ENCODE data around the gene IL3. TPM values are rescaled to one million over a fixed set of nuclear protein-coding genes. Genes with fewer than 3 reads are reported as not detected.

The IL3 gene, protein sequence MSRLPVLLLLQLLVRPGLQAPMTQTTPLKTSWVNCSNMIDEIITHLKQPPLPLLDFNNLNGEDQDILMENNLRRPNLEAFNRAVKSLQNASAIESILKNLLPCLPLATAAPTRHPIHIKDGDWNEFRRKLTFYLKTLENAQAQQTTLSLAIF
- not detected for total RNA-seq

DNA sequence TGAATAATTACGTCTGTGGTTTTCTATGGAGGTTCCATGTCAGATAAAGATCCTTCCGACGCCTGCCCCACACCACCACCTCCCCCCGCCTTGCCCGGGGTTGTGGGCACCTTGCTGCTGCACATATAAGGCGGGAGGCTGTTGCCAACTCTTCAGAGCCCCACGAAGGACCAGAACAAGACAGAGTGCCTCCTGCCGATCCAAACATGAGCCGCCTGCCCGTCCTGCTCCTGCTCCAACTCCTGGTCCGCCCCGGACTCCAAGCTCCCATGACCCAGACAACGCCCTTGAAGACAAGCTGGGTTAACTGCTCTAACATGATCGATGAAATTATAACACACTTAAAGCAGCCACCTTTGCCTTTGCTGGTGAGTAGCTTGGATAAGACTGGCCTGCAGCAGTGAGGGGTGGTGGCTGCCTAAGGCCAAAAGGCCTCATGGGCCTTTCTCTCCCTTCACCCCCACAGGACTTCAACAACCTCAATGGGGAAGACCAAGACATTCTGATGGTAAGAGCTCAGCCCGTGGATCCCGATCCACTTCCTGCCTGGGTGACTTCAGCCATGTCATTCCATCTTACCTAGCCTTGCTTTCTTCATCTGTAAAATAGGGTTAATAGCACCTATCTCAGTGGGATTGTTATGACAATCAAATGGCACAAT, at the start of gene IL3:
IL3 (plus strand) TSS at position 155 of the 661 bp plus-strand sequence; CDS start at position 207, 52 bp downstream.
- peak; percentile 30 for DNase-seq (ENCODE audit: low spot score)

DNA sequence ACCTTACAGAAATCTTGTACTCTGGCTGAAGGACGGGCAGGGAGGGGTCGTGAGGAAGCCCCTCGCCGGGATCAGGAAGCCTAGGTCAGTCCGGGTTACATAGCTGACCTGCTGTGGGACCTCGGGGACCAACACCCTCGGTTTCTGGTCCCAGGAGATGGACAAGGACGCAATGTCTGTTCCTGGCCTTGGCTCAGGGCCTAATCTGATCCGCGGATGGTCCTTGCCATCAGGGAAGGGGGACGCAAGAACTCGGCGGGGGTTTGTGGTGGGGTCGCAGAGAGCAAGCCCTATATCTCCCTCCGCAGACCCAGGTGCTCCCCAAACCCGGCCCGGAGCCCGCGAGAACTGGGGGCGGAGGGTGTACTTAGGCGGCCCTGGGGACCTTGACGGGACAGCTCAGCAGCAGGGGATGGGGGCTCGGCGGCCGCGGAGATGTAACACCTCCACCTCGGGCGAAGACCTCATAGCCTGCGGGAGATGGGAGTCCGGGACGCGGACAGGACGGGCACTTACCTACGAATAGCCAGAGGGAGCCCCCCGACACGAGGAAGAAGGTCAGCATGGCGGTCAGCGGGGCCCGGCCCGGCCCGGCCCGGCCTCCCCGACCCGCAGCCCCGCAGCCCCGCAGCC, 49.4 kb upstream of the IL3 start:
- DNase-seq (ENCODE audit: low spot score), result no peak

DNA sequence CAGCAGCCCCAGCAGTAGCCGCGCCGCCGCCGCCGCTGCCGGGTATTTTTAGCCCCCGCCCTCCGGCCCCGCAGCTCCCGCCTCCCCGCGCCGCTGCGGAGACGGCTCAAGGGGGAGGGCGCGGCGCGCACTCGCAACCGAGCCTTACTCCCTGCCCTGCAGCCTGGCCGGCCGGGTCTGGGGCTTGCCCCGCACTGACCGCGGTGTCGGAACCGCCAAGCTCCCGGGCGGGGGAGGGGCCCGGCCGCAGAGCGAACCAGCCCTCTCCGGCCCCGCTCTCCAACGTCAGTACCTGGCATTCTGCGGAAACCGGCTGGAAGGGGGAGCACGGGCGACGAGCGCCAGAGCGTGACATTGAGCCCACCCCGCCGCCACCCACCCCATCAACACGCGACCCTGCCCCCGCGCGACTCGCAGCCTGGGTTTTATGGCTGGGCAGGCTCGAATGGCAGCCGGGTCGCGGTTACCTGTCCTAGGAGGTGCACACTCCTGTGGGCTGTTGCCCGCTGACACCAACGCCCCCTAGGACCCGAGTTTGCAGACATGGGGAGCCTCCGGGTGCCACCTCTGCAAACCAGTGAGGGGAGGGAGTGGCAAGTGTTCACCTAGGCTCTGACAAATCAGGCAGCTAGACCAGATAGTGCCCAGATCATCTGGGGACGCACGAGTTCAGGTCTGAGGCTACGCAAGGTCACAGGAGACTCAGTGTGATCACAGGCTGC, 48.7 kb upstream of the IL3 start, which contains the start of gene ACSL6:
ACSL6 (minus strand) TSS at position 37 of the 722 bp plus-strand sequence. CDS start 105 bp downstream, outside the sequence.
- DNase-seq (ENCODE audit: low spot score), result peak; percentile 42

DNA sequence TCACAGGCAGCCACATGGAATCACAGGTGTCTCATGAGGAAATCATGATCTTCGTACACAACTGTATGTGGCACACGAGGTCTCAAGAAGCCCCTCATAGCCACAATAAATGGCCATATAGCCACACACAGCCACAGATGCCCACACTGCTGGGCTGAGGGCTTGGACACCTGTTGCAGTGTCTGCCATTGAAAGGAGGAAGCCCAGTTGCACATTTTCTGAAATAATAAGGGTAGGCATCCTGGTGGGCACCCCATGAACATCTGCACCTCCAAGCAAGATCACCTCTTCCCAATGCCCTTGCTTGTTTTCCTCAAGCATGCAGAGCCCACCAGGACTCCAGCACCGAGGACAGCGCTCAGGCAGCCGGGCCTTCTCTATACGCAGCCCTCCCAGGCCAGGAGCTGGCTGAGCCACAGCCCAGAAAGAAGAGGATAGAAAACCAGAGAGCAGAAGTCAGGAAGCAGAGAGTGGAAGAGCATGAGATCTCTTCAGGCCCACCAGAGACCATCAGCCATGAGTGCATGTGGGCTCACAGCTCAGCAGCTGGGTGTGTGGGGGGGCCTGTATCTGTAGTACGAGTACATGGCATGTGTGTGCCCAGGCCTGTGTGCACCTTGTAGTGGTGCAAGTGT, 48.0 kb upstream of the IL3 start:
- peak; percentile 51 for DNase-seq (ENCODE audit: low spot score)

DNA sequence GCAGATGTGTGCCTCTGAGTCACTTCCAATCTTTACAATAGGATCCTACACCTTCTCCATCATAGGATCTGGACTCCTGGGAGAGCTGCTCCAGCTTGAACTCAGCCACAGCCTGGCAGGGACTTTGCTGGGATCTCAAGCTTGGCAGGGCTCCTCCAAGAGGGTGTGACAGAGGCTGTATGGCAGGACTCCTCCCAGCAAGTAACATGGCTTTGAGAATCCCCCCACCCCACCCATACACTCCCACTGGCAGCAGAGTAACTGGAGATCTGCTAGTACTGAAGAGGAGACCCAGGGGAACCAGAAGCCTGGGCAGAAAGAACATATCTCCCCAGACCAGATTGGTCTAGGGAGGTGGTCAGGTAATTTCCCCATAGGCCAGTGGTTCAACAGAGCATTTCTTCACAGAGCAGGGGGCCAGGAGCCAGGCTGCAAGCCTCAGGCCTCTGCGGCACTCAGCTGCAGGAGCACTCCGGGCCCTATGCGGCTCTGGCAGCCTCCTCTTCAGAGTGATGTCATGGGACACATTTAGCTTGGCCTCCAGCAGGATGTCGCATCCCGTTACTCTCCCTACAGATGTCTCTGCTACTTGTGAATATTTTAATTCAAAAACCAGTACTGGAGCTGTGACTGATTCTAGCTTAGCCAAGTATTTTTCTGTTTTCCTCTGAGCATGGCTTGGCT, 47.3 kb upstream of the IL3 start:
- DNase-seq (ENCODE audit: low spot score), result peak; percentile 27

DNA sequence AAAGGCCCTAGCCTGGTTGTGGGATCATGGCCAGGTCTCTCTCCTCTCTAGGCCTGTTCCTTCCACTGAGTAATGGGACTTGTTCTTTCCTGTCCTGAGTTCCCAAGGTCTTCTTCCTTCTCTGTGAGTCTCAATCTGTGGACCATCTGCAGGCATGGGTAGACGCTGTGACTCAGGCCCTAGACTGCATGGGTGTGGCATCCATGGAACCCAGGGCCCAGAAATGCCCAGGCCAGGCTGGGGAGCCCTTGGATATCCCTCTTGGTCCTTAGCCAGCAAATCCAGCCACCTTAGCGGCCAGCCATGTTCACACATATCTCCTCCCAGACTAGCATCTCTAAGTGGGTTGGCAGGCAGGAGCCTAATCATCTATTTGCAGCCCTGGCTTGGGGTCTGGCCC, 46.7 kb upstream of the IL3 start:
- DNase-seq (ENCODE audit: low spot score), result no peak

DNA sequence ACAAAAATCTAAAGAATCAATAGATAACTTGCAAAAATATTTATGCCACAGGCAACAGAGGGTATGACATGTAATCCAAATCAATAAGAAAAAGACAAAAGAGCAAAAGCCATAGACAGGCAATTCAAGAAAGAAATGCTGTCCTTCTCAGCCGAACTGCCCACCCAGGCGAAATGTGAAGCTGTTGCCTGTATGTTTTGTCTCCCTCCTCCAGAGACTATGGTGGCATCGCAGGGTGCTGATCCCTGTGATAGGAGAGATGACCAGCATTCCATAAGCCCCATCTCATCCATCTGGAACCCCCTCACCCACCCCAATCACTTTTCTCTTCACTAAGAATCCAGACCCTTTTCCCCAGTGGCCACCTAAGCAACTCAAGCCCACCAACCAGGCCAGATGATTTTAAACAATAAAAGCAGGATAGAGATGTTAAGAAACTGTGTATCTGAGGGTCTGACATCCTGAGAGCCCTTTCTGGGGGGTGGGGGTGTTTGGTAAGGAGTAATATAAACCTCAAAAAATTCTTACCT, 43.7 kb upstream of the IL3 start:
- no peak for DNase-seq (ENCODE audit: low spot score)

DNA sequence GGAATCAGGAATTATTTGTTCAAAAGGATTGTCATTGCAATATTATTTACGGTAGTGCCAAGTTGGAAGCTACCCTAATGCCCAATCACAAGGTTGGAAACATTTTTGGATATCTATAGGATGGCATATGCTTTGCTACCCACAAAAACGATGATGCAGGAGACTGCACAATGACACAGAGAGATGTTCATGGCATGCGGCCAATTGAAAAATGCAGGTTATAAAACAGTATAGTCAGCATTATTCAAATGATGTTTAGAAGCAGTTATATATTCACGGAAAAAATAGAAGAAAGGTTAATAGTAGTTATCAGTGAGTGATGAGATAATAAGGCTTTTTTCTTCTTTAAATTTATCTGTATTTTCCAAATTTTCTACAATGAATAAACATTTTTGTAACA, 43.1 kb upstream of the IL3 start:
- no peak for DNase-seq (ENCODE audit: low spot score)

DNA sequence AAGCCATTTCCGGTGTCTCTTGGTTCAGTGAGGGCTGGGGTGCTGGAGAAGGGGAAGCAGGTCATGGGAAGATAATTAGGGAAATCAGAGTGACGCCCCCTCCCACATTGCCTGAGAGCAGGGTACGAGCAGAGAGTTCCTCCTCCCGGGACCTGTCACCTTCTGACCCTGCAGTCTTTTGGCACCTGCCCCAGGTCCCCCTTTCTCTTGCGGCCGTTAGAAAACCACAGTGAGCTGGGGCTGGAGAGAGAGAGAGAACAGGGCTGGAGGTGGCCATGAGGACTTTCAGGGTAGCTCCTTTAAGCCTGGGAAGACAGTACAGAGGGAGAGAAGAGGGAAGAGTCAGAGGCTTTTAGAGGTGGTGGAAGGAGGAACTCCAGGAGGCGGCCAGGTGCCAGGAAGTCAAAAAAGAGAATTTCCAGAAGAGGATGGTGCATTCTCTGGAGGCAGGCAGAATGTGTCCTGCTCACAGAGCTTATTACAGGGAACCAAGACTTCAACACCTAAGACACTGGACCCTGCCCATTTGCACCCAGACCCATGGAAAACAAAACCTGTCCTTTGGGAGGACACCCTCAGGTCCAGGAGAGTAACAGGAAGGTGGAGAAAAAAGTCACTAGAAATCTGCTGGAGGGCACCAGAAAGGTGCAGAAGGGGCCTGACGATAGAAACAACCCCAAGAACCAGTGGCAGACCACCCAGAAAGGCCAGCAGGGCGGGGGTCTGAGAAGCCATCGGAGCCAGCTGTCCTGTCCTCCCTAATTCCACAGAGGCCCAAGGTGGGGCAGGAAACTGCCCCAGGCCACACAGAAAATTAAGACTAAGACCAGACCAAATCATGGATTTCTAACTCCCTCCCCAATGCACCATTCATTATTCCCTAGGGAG, 42.5 kb upstream of the IL3 start:
- DNase-seq (ENCODE audit: low spot score), result peak; percentile 35

DNA sequence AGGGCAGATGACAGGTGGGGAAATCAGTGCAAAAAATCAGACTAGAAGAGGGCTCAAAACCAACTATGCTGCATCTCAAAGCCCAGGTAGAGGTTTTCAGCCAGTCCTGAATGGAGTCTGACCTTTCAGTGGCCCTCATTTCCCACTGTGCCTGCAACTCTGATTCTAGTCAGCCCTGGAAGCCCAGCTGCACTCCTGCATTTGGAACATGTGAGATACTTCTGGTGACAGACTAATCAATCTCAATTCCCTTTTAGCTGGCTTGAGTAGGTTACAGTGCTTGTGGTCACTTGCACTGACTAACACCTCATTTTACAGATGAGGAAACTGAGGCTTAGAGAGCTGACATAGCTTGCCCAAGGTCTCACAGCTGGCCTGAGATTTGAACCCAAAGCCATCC, 41.1 kb upstream of the IL3 start:
- DNase-seq (ENCODE audit: low spot score), result peak; percentile 26

DNA sequence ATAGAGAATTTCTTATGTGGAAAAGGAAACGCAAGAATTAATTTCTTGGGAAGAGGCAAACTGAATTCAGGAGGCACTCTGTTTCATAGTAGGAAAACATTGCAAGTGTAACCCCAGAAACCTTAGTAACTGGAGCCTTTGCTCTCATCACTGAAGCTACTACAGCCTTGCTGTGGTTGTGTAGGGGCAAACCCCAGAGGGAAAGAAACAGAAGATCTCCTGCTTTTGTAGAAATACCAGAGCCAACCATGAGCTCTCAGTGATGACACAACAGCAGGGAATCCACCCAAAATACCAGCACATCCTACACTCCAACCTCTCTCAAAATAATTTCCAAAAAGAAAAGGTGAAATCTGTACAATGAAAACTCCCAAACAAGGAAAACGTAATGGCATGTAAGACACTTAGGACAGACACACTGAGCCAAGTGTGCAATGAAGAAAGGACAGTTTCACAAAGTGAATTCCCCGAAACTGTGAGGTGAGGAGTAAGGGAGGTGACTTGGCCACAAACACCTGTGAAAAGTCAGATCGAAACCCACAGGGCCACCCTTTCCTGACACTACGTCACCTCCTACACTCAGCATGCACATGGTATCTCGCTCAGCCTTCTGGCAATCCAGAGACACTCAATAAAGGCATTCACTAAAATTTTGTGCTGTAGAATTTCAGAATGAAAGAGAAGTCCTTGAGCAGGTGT, 40.4 kb upstream of the IL3 start:
- DNase-seq (ENCODE audit: low spot score), result no peak

DNA sequence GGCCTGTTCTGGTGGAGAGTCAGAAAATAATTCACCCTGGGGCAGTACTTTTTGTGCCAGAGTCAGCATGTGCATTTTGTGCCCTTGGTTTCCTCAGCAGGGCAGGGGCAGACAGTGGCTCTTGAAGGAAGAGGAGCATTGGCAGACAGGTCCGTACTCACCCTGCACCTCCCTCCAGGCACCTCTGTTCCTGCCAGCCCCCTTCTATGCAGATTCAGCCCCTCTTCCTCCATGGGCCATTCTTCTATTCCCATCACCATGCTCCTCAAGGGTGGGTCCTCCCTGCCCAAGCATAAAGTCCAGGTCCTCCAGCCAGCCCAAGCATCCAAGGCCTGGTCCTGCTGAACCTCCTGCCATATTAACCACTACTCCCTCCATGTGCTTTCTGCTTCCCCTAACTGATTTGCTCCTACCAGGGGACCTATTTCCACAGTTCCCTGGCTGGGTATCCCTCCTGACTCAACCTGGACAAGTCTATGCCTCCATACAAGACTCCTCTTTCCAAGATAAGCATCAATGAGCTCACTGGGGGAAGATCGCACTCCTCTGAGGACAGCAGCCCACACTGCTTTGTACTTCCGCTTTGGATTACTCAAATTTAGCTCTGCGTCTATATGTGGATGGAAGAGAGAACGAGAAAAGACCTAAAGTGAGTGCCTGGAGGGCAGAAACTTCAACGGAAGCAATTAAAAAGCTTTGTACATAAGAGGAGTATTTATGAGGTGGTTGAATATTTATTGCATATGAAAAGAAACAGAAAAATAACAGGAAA, 39.7 kb upstream of the IL3 start:
- no peak for DNase-seq (ENCODE audit: low spot score)

DNA sequence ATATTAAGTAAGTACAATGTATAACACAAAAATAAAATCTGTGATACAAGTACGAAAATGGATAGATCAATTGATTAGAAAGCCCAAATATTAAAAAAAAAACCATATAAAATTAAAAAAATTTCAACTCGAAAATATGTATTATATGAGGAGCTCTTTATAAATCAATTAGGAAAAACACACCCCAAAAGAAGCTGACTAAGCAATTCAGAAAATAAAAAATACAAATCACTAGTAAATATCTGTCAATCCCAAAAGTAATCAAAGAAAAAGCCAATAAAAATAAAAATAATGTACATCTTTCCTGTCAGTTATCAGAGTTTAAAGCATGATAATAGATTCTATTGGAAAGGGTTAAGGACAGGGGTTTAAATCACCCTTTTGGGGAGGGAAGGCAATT, 38.8 kb upstream of the IL3 start:
- DNase-seq (ENCODE audit: low spot score), result no peak

DNA sequence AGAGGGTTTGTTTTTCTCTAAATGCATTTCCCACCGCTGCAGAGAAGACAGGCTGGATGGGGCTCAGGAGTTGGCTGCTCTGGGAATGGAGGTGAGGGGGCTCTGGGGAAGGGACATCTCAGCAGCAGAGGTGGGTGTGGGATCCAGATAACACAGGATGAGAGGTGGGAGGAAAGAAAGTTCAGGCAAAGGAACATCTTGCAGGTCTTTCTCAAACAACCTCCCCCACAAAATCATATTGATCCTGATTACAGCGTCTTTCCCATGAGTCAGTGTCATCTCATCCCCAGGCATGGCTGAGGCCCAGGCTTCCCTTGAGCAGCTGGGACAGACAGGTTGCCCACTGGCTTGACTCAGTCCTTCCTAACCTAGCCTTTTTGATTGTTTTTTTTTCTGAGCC, 37.7 kb upstream of the IL3 start:
- DNase-seq (ENCODE audit: low spot score), result no peak

DNA sequence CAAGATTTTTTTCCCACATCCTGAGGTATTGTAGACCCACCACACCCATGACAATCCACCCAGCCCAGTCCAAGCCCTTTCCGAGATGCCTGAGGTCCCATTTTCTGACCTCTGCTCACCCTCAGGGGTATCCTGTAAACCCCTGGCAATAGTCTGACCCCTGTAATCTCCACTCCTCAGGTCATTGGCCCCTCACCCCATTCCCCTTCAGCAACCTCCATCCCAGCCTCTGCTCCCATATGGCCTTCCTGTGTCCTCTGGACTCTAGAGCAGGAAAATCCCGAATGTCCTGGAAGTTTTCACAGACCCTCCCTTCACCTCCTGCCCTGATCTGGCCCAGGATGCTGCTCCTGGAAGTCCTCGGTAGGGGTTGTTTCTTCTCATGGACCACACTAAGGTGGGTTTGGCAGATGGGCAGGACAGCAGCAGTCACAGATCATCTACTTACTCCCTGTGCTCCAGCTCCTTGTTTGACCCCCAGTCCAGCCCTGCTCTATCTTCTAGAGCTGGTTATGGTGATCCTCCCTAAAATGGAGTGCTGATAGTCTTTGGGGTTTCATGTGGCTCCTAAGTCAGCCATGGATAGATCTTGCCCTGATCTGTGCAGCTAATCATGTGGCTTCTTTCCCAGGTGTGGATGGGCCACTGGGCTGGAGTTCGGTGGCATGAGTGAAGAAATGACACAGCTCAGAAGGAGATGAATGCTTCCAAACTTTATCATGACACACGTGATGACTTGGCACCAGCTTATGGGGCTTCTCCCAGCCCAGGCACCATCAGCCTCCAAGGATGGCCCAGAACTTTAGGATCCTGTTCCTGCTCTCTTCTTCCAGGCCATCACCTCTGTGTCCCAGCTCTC, 37.0 kb upstream of the IL3 start:
- no peak for DNase-seq (ENCODE audit: low spot score)

DNA sequence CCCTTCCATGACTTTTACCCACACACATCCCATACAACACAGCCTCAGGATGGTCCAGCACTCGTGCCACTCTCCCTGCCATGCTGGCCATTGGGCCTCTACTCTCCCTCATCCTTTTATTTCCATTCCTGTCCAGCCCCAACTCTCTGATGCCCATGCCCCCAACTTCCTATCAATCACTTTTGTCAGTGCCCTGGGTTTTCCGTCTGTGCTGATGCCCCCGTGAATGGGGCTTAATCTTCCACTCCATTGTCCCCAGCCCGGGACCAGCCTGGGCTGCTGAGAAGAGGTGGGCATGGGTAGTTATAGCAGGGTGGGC, 36.4 kb upstream of the IL3 start:
- no peak for DNase-seq (ENCODE audit: low spot score)

DNA sequence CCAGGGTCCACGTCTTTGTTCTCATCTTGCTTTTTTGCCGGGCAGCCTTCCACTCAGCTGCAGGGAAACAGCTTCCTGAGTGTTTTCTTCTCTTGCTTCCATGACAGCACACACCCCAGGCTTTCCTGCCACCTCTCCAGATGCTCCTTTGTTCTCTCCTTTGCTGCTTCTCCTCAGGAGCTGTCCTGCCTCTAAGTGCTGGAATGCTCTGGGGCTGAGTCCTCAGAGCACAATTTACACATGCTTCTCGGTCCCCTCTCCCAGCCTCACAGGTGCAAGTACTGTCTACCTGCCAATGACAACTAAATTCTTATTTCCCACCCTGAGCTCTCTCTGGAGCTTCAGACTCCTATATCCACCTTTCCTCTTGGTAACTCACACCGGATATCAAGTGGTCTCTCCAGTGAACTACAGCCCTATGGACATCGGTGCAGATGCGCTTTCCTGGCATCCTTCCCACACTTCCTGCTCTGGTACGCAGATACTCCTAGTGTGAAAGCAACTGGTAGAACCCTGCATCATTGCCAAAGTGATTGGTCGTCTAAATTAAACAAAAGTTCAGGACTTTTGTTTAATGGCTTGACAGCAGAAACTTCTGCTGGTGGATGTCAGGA, 35.6 kb upstream of the IL3 start:
- no peak for DNase-seq (ENCODE audit: low spot score)

Measured in ureter (tissue), 1 donor.